Stimulated activated CD4-positive, alpha-beta T cell treated with anti-CD3 and anti-CD28 coated beads, Interleukin-1b, Interleukin-23, amount 100 ng/mL, for 48 hours (primary cell): ENCODE measurements around the gene SSTR3.
A peak's percentile ranks its signal among the peaks of the same experiment; 100 is the strongest.

Source experiments
- DNase-seq: peaks from one replicate; pipeline ENCODE4 v3.0.0-alpha.2; 2020

The SSTR3 gene

GRCh38 chr22:37163575-37164504 is 48.4 kb downstream of the SSTR3 start:
- DNase-seq = peak; percentile 90

- no peak for DNase-seq
Measured at GRCh38 chr22:37163096-37163489, 49.2 kb downstream of the SSTR3 start.

- DNase-seq = peak; percentile 89
Measured at GRCh38 chr22:37162221-37163095, 49.8 kb downstream of the SSTR3 start.

- peak; percentile 68 for DNase-seq
Measured at GRCh38 chr22:37161443-37161842, 50.8 kb downstream of the SSTR3 start.

GRCh38 chr22:37160027-37160426 is 52.2 kb downstream of the SSTR3 start:
- no peak for DNase-seq

- no peak for DNase-seq
Measured at GRCh38 chr22:37158963-37159290, 53.4 kb downstream of the SSTR3 start.

- DNase-seq = peak; percentile 50
Measured at GRCh38 chr22:37157516-37158285, 54.6 kb downstream of the SSTR3 start.

- no peak for DNase-seq
Measured at GRCh38 chr22:37156686-37157435, 55.4 kb downstream of the SSTR3 start.

- no peak for DNase-seq
Measured at GRCh38 chr22:37155971-37156370, 56.3 kb downstream of the SSTR3 start.

GRCh38 chr22:37154925-37155712 is 57.2 kb downstream of the SSTR3 start:
- DNase-seq = peak; percentile 44
